NCI-H2227 (cell line): ENCODE results near the gene TBC1D22B.
"Not testable (repeated sequence)": the region's sequence is repeated elsewhere in the genome, so short reads cannot be mapped to it uniquely, and the experiment has no call there.

Experiments
- DNase-seq: peaks from one replicate; lab custom pipeline; 2025; ENCODE audit not compliant: unreplicated experiment; lab: John Stamatoyannopoulos, UW

Gene TBC1D22B

DNA sequence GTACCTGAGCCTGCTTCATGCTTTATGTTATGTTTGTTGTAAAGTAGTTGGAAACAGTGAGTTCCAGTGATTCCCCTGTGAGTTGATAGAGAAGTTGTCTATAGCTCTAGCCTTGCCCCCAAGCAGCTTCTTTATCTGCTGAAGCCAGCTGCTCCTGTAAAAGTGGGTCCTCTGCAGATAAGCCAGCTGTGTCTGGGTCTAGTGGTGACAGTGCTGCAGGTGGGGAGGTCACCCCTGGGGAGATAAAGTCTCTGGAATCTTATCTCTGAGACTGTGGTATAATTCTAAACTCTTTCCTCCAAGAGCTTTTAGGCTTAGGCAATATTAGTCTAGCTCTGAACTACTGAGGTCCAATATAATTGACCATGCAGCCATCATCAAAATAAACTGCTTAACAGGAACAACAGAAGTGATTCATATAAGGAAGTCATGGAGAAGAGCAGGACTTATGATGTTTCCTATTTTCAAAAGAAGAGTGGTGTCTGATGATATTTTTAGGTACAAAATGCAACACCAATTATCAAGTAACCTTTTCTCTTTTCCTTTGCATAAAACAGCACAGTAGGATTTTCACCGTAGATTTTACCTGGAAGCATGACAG, 44.6 kb downstream of the TBC1D22B start:
- no peak for DNase-seq

GRCh38 chr6:37303091-37303660, 45.6 kb downstream of the TBC1D22B start:
- DNase-seq: no peak

- peak; percentile 36 for DNase-seq
Measured at GRCh38 chr6:37303891-37304503, 46.4 kb downstream of the TBC1D22B start.

GRCh38 chr6:37304766-37305165, 47.2 kb downstream of the TBC1D22B start:
- DNase-seq: no peak

DNA sequence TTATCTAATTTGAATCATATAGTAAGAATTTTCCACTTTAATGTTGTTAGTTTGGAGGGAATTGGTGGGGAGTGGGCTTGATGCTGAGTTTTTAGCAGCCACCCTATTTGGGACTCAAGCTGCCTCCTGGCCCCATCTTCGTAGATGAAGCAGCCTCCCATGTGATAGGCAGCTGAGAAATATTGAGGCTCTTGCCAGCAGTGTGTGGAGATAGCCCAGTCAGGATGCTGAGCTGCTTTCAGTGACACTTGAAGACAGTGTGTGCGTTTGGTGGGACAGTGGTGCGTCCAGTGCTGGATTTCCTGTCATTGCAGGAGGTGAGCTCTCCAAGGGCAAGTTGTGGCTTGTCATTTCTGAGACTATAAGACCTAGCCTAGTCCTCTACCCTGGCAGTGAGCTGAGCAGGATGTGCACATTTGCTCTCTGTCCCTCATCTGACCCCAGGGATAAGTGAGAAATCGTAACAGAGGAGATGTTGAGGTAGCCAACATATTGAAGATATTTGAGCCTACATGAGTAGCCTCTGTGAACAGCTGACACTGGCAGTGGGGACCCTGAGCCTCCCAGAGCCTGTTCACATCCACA, 48.4 kb downstream of the TBC1D22B start:
- no peak for DNase-seq

- DNase-seq: peak; percentile 49
Measured at GRCh38 chr6:37306624-37307222, 49.2 kb downstream of the TBC1D22B start.

- not testable (repeated sequence) for DNase-seq
Measured at GRCh38 chr6:37307484-37307883, 49.9 kb downstream of the TBC1D22B start.

- DNase-seq: peak; percentile 93
Measured at GRCh38 chr6:37308069-37308815, 50.7 kb downstream of the TBC1D22B start.

DNA sequence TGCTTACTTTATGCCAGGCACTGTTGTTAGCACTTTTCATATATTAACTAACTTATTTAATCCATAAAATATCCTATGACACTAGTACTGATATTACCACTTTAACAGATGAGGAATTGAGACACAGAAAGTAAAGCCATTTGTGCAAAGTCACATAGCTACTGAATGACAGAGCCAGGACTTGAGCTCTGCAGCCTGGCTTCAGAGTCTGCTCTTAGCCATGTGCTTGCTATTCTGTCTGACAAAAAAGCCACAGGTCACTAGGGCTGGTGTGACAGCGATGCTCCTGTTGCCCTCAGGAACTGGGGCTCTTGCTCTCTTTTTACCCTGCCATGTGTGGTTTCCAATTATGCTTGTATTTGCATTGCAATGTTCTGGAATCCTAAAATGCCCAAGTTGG, 51.5 kb downstream of the TBC1D22B start:
- no peak for DNase-seq

DNA sequence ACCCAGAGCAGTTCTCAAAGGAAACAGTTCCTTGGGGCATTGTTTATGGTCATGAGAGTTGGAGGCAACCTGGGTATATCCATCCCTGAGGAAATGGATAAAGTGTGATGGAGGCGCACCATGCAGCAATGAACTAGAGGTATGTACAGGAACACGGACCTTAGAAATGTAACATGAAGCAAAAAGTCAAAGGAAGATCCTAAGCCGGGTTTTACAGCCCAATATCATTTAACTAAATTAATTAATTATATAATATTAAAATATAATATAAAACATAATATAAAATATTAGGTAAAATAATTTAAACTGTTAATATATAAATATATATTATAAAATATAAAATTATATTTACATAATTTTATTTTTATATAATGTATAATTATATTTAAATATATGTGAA, 52.1 kb downstream of the TBC1D22B start:
- DNase-seq: no peak

DNA sequence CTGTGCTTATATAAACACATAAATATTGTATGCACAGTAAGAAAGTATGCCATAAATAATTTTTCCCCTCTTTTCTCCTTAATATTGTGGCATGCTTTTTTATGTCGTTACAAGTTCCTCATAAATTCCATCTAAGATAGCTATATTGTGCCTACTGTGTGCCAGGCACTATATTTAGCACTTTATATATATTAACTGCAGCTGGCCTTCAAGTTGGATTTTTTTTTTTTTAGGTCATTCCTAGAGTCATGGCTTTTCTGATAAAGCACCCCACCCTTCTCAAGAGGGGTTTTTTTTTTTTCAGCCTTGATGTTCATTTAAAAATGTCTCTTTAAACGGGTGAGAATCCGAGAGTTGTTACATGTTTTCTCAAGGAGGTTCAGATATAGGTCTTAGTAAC, 53.4 kb downstream of the TBC1D22B start:
- no peak for DNase-seq

DNA sequence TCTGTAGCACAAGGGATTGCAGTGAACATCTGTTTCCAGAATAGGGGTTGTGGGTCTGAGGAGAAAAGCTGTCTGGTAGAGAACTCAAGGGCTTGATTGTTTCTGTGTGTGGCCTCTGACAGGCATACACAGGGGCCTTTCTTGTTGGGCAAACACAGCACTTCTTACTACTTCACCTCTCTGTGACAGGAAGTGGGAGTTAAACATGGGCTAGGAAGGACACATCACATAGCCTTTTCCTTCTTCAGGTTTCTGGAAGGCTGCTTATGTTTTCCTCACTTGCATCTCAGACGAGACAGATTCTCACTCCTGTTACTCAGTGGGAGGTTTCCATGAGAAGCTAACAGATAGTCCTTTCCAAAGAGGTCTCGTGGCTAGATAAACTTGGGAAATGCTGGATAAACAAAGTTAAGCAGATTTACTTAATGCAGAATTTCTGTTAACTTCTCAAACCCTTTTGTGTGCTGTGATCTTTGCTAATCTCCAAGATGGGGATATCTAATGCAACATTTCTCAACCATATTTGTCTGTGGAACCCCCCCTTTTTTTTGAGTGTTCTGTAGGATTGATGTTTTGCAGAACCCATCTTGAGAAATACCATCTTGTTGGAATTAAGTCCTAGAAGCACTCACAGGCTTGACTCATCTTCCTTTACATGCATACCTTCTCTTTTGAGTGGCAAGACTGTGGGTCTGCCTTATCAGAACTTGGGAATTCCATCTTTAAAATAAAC, 54.3 kb downstream of the TBC1D22B start:
- DNase-seq: no peak

- DNase-seq: no peak
Measured at GRCh38 chr6:37313723-37314486, 56.3 kb downstream of the TBC1D22B start.

- DNase-seq: peak; percentile 42
Measured at GRCh38 chr6:37314487-37315156, 57.0 kb downstream of the TBC1D22B start.

GRCh38 chr6:37315157-37315515, 57.6 kb downstream of the TBC1D22B start:
- DNase-seq: no peak

DNA sequence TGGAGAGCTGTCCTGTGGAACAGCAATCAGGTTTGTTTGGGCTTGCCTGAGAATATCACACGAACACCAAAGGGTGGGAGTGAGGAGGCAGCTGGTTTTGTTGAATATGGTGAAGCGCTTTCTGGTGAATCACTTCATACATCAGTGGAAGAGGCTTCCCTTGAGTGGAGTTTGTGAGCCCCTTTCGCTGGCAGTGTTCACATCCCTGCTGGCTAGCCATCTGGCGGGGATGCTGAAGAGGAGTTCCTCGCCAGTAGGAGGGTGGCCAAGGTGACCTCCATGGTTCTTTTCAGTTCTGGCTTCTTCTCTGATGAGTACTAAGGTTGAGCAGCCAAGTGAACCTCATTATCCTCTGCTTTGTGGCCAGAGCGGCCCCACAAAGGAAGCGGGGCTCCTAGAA, 58.5 kb downstream of the TBC1D22B start:
- DNase-seq: no peak

GRCh38 chr6:37317312-37318038, 59.9 kb downstream of the TBC1D22B start:
- no peak for DNase-seq

GRCh38 chr6:37319156-37319555, 61.6 kb downstream of the TBC1D22B start:
- no peak for DNase-seq
